HepG2 (cell line): ENCODE measurements around the gene MYLK2. TPM values are rescaled to one million over a fixed set of nuclear protein-coding genes. Genes with fewer than 3 reads are reported as not detected.

ENCODE experiments used
- AKAP8 ChIP-seq: sonication (generic); formaldehyde crosslinking; IDR thresholded peaks from 2 replicates; pipeline ENCODE4 v1.5.1; 2020; ENCODE audit warnings: mild to moderate bottlenecking, missing genetic modification reagents
- FOXC1 ChIP-seq: sonication (generic); formaldehyde crosslinking; IDR thresholded peaks from 2 replicates; pipeline ENCODE4 v1.8.0; 2022; ENCODE audit warnings: mild to moderate bottlenecking, missing genetic modification reagents, borderline replicate concordance
- HMG20A ChIP-seq: IDR thresholded peaks from 2 replicates; pipeline ENCODE4 v1.6.1; 2016; ENCODE audit warnings: borderline replicate concordance
- NCOA5 ChIP-seq: sonication (generic); formaldehyde crosslinking; IDR thresholded peaks from 2 replicates; pipeline ENCODE4 v1.4.0; 2020; ENCODE audit warnings: missing genetic modification reagents
- RFX5 ChIP-seq: IDR thresholded peaks from 2 replicates; pipeline ENCODE4 v1.6.1; 2011; ENCODE audit warnings: low read depth, low read length, improper control_type of control experiment
- RORA ChIP-seq: sonication (generic); formaldehyde crosslinking; IDR thresholded peaks from 2 replicates; pipeline ENCODE4 v1.5.0; 2020; ENCODE audit warnings: mild to moderate bottlenecking, missing genetic modification reagents, moderate library complexity
- SOX13 ChIP-seq, 3 experiments: fragments of 450-650 bp in 1 of 3; sonication (generic) in 1 of 3; formaldehyde crosslinking in 1 of 3; IDR thresholded peaks in 2 of 3; conservative IDR thresholded peaks in 1 of 3; 2 replicates each; pipeline versions ENCODE4 v1.5.0 to v1.6.1; 2016 to 2020; ENCODE audit warnings: antibody characterized with exemption in 1 of 3, mild to moderate bottlenecking in 1 of 3, missing compliant biosample characterization in 1 of 3, missing genetic modification reagents in 1 of 3, moderate library complexity in 1 of 3
- SOX6 ChIP-seq, 2 experiments: fragments of 450-650 bp in 1 of 2; sonication (generic) in 1 of 2; formaldehyde crosslinking in 1 of 2; IDR thresholded peaks; 2 replicates each; pipeline versions ENCODE4 v1.4.0 to v1.6.1; 2017 to 2020; ENCODE audit warnings: antibody characterized with exemption in 1 of 2, mild to moderate bottlenecking in 1 of 2, missing genetic modification reagents in 1 of 2
- SP2 ChIP-seq: sonication (generic); formaldehyde crosslinking; IDR thresholded peaks from 2 replicates; pipeline ENCODE4 v1.5.1; 2020; ENCODE audit warnings: mild to moderate bottlenecking, missing genetic modification reagents
- TAF1 ChIP-seq: sonication (generic); formaldehyde crosslinking; IDR thresholded peaks from 2 replicates; pipeline ENCODE4 v1.4.0; 2020; ENCODE audit warnings: missing genetic modification reagents
- TEAD2 ChIP-seq: sonication (generic); formaldehyde crosslinking; IDR thresholded peaks from 2 replicates; pipeline ENCODE4 v1.9.0; 2021; ENCODE audit warnings: missing genetic modification reagents
- ZNF234 ChIP-seq: sonication (generic); formaldehyde crosslinking; conservative IDR thresholded peaks from 2 replicates; pipeline ENCODE4 v1.5.1; 2020; ENCODE audit warnings: mild to moderate bottlenecking, missing genetic modification reagents
- ZNF598 ChIP-seq: sonication (generic); formaldehyde crosslinking; IDR thresholded peaks from 2 replicates; pipeline ENCODE4 v1.5.1; 2020; ENCODE audit warnings: mild to moderate bottlenecking, missing genetic modification reagents, borderline replicate concordance
- ZNF788 ChIP-seq: sonication (generic); formaldehyde crosslinking; IDR thresholded peaks from 2 replicates; pipeline ENCODE4 v1.5.0; 2020; ENCODE audit warnings: mild to moderate bottlenecking, missing genetic modification reagents, borderline replicate concordance
- ZNF841 ChIP-seq: sonication (generic); formaldehyde crosslinking; IDR thresholded peaks from 2 replicates; pipeline ENCODE4 v1.8.1; 2023; ENCODE audit warnings: missing genetic modification reagents, borderline replicate concordance
- polyA plus RNA-seq, 8 experiments: library from polyadenylated mRNA; depleted of rRNA in 3 of 8; stranded (reverse) in 7 of 8; unstranded in 1 of 8; fragments of >200 nt; fragmentation: Illumina TruSeq in 4 of 8; extraction: Trizol in 4 of 8; gene quantifications; 2 replicates each; pipeline versions ENCODE4 v1.2.1 to v1.2.3, GENCODE V29; 2011 to 2016; ENCODE audit warnings: low read depth in 4 of 8, missing spikeins in 1 of 8, mixed read lengths in 1 of 8; ENCODE audit not compliant: insufficient read depth in 1 of 8
- total RNA-seq, 5 experiments: library from RNA; depleted of rRNA; stranded (reverse); fragments of >200 nt; fragmentation: Illumina TruSeq; extraction: Trizol; gene quantifications; 2 replicates each; pipeline ENCODE4 v1.2.3, GENCODE V29; 2016; ENCODE audit warnings: low read depth in 1 of 5
- TF ChIP-seq, protein P1 (sequence below): sonication (generic); formaldehyde crosslinking; IDR thresholded peaks from 2 replicates; pipeline ENCODE4 v1.9.0; 2022; ENCODE audit warnings: low read depth, missing genetic modification reagents
- TF ChIP-seq, protein P2 (sequence below): fragments of 450-650 bp; IDR thresholded peaks from 2 replicates; pipeline ENCODE4 v1.6.1; 2016
- TF ChIP-seq, protein P3 (sequence below): IDR thresholded peaks from 2 replicates; pipeline ENCODE4 v1.6.1; 2016
- TF ChIP-seq, protein P4 (sequence below): sonication (generic); formaldehyde crosslinking; IDR thresholded peaks from 2 replicates; pipeline ENCODE4 v1.8.0; 2022; ENCODE audit warnings: mild to moderate bottlenecking, missing genetic modification reagents, moderate library complexity
- TF ChIP-seq, protein P5 (sequence below): sonication (generic); formaldehyde crosslinking; IDR thresholded peaks from 2 replicates; pipeline ENCODE4 v1.5.0; 2020; ENCODE audit warnings: missing genetic modification reagents

The MYLK2 gene
- total and polyA plus RNA-seq, 2 of the 13 experiments (the other 11 are each of a cell fraction or from before 2014, with no cell fraction given) = 0.27 TPM; not detected in 1

DNA sequence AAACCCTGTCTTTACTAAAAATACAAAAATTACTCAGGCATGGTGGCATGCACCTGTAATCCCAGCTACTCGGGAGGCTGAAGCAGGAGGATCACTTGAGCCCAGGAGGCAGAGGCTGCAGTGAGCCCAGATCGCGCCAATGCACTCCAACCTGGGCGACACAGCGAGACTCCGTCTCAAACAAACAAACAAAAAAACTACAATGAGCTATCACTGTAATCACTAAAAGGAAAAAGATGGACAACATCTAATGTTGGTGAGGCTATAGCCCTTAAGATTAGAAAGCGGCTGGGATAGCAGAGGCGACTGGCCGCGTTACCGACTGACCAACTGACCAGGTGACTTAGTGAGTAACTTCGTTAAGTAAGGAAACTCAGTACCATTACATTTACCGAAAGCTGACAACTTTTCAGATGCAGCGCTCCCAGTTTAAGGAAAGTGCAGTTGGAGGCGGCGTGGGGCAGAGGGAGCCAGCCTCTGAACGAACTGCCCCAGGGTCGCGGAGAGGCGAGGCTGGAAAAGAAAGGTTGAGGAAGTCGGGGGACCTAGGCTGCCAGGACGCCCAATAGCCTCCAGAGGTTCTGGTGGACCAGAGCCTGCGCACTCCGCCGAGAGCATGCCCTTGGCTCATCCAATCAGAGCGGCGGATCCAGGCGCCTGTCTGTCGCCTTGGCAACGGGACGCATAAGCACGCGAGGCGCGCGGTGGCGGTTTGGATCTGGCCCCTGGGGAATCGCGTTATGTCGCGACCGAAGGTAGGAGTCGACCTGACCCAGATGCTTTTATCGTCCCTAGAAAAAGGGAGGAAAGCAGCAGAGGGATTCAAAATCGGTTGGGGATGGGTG is 60.2 kb downstream of the MYLK2 start (continued):
- TF ChIP-seq, protein P1, sequence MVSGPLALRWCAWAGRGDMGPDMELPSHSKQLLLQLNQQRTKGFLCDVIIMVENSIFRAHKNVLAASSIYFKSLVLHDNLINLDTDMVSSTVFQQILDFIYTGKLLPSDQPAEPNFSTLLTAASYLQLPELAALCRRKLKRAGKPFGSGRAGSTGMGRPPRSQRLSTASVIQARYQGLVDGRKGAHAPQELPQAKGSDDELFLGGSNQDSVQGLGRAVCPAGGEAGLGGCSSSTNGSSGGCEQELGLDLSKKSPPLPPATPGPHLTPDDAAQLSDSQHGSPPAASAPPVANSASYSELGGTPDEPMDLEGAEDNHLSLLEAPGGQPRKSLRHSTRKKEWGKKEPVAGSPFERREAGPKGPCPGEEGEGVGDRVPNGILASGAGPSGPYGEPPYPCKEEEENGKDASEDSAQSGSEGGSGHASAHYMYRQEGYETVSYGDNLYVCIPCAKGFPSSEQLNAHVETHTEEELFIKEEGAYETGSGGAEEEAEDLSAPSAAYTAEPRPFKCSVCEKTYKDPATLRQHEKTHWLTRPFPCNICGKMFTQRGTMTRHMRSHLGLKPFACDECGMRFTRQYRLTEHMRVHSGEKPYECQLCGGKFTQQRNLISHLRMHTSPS (CRISPR knock-in tag) = no peak
- TF ChIP-seq, protein P2, sequence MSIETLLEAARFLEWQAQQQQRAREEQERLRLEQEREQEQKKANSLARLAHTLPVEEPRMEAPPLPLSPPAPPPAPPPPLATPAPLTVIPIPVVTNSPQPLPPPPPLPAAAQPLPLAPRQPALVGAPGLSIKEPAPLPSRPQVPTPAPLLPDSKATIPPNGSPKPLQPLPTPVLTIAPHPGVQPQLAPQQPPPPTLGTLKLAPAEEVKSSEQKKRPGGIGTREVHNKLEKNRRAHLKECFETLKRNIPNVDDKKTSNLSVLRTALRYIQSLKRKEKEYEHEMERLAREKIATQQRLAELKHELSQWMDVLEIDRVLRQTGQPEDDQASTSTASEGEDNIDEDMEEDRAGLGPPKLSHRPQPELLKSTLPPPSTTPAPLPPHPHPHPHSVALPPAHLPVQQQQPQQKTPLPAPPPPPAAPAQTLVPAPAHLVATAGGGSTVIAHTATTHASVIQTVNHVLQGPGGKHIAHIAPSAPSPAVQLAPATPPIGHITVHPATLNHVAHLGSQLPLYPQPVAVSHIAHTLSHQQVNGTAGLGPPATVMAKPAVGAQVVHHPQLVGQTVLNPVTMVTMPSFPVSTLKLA = peak; percentile 94
- TF ChIP-seq, protein P3, sequence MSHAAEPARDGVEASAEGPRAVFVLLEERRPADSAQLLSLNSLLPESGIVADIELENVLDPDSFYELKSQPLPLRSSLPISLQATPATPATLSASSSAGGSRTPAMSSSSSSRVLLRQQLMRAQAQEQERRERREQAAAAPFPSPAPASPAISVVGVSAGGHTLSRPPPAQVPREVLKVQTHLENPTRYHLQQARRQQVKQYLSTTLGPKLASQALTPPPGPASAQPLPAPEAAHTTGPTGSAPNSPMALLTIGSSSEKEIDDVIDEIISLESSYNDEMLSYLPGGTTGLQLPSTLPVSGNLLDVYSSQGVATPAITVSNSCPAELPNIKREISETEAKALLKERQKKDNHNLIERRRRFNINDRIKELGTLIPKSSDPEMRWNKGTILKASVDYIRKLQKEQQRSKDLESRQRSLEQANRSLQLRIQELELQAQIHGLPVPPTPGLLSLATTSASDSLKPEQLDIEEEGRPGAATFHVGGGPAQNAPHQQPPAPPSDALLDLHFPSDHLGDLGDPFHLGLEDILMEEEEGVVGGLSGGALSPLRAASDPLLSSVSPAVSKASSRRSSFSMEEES (CRISPR knock-in tag) = peak; percentile 78
- peak; percentile 95; the same call in 1 of the 2 replicates for TF ChIP-seq ZNF598 (CRISPR knock-in tag)
- peak; percentile 85 for TF ChIP-seq TAF1 (CRISPR knock-in tag)
- peak; percentile 22; the same call in 1 of the 2 replicates for TF ChIP-seq ZNF788 (CRISPR knock-in tag)
- TF ChIP-seq ZNF234 (CRISPR knock-in tag) = no peak
- no peak for TF ChIP-seq TEAD2 (CRISPR knock-in tag)
- TF ChIP-seq ZNF841 (CRISPR knock-in tag) = no peak
- 0 out of 2 replicates have a peak, but pooled peaks have one; percentile 25 for TF ChIP-seq SOX13 (IDR thresholded peaks at IDR 0.05)
- no peak for TF ChIP-seq SOX13 (CRISPR knock-in tag; conservative IDR thresholded peaks at IDR 0.05 in 1 of 2, IDR thresholded peaks at IDR 0.05 in 1 of 2)
- TF ChIP-seq AKAP8 (CRISPR knock-in tag) = no peak
- TF ChIP-seq HMG20A (CRISPR knock-in tag) = no peak
- TF ChIP-seq, protein P4, sequence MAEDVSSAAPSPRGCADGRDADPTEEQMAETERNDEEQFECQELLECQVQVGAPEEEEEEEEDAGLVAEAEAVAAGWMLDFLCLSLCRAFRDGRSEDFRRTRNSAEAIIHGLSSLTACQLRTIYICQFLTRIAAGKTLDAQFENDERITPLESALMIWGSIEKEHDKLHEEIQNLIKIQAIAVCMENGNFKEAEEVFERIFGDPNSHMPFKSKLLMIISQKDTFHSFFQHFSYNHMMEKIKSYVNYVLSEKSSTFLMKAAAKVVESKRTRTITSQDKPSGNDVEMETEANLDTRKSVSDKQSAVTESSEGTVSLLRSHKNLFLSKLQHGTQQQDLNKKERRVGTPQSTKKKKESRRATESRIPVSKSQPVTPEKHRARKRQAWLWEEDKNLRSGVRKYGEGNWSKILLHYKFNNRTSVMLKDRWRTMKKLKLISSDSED (CRISPR knock-in tag) = no peak; the same call in 1 of the 2 replicates
- TF ChIP-seq FOXC1 = peak; percentile 13; the same call in 1 of the 2 replicates
- peak; percentile 79; the same call in 1 of the 2 replicates for TF ChIP-seq RFX5
- TF ChIP-seq RORA (CRISPR knock-in tag) = no peak
- TF ChIP-seq, protein P5, sequence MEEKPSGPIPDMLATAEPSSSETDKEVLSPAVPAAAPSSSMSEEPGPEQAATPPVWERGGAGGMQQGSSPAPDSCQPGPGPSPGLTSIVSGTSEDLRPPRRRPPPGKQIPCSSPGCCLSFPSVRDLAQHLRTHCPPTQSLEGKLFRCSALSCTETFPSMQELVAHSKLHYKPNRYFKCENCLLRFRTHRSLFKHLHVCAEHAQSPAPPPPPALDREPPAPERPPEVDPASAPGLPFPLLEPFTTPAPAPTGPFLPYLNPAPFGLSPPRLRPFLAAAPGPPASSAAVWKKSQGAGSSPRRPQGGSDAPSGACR (CRISPR knock-in tag) = peak; percentile 84
- no peak; the same call in 1 of the 2 replicates for TF ChIP-seq SP2 (CRISPR knock-in tag)
- TF ChIP-seq SOX6 (IDR thresholded peaks at IDR 0.05) = no peak
- TF ChIP-seq SOX6 (CRISPR knock-in tag; IDR thresholded peaks at IDR 0.05) = no peak
- TF ChIP-seq NCOA5 (CRISPR knock-in tag) = no peak
